Adrenal gland (tissue), 5 donors: ENCODE measurements around the gene GNG11.

Experiments used
- CTCF ChIP-seq, 6 experiments: fragments of 450-650 bp in 4 of 6; fragments of 200-600 bp in 2 of 6; sonication (generic) in 1 of 6; IDR thresholded peaks; 1 replicate in 5 of 6; 2 replicates in 1 of 6; pipeline versions ENCODE4 v1.5.1 to v1.8.0; 2016 to 2021; ENCODE audit warnings: antibody characterized with exemption in 6 of 6, mild to moderate bottlenecking in 2 of 6, moderate library complexity in 1 of 6
- POLR2A ChIP-seq, 2 donors: fragments of 450-650 bp; IDR thresholded peaks; one replicate each; pipeline ENCODE4 v1.6.1; 2017; ENCODE audit warnings: antibody characterized with exemption in 2 of 2, mild to moderate bottlenecking in 2 of 2, moderate library complexity in 1 of 2
- donor health status: DM: no; HTN: no; CAD: no.

- TF ChIP-seq POLR2A (IDR thresholded peaks at IDR 0.05) (no peak), CTCF (IDR thresholded peaks at IDR 0.05) (no peak)
Observed at GRCh38 chr7:93957767-93958166, 36.2 kb downstream of the GNG11 start.
